ENCODE results near the gene GPR179.

GPR179 gene, protein sequence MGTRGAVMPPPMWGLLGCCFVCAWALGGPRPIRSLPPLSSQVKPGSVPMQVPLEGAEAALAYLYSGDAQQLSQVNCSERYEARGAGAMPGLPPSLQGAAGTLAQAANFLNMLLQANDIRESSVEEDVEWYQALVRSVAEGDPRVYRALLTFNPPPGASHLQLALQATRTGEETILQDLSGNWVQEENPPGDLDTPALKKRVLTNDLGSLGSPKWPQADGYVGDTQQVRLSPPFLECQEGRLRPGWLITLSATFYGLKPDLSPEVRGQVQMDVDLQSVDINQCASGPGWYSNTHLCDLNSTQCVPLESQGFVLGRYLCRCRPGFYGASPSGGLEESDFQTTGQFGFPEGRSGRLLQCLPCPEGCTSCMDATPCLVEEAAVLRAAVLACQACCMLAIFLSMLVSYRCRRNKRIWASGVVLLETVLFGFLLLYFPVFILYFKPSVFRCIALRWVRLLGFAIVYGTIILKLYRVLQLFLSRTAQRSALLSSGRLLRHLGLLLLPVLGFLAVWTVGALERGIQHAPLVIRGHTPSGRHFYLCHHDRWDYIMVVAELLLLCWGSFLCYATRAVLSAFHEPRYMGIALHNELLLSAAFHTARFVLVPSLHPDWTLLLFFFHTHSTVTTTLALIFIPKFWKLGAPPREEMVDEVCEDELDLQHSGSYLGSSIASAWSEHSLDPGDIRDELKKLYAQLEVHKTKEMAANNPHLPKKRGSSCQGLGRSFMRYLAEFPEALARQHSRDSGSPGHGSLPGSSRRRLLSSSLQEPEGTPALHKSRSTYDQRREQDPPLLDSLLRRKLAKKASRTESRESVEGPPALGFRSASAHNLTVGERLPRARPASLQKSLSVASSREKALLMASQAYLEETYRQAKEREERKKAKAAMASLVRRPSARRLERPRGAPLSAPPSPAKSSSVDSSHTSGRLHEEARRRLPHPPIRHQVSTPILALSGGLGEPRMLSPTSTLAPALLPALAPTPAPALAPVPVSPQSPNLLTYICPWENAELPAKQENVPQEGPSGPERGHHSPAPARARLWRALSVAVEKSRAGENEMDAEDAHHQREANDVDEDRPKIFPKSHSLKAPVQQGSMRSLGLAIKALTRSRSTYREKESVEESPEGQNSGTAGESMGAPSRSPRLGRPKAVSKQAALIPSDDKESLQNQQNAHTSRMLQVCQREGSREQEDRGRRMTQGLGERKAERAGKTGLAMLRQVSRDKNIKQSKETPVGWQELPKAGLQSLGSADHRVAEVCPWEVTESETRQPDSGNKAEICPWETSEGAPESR (N-terminal part only)

GRCh38 chr17:38343608-38344419, at the start of gene GPR179:
Gene GPR179 (minus strand): TSS chr17:38343956. CDS start chr17:38343789, 167 bp downstream.
- H3K4me3 ChIP-seq (ENCODE audit: low read length): no peak within 1 kb of the TSS
- no peaks in the 10 kb centered on the region for H3K4me1 ChIP-seq (ENCODE audit: control insufficient read depth, insufficient read depth, low read length)
- no peak within 1 kb of the TSS for H3K27ac ChIP-seq (ENCODE audit: low read depth, low read length)
- H3K36me3 ChIP-seq (ENCODE audit: control insufficient read depth, insufficient read depth, low read length): no peaks in the 10 kb centered on the region
- H3K27me3 ChIP-seq (ENCODE audit: control insufficient read depth, insufficient read depth, low read length): no peaks in the 10 kb centered on the region
- no peak within 1 kb of the TSS for H3K9ac ChIP-seq (ENCODE audit: low read length)

GRCh38 chr17:38379448-38379847, 35.7 kb upstream of the GPR179 start:
- Histone ChIP-seq H3K9ac (ENCODE audit: low read length) (no peak overlapping the region), H3K36me3 (ENCODE audit: control insufficient read depth, insufficient read depth, low read length) (peaks cover 13% of the 10 kb centered on the region), H3K4me1 (ENCODE audit: control insufficient read depth, insufficient read depth, low read length) (no peaks in the 10 kb centered on the region), H3K27ac (ENCODE audit: low read depth, low read length) (no peak overlapping the region), H3K27me3 (ENCODE audit: control insufficient read depth, insufficient read depth, low read length) (no peaks in the 10 kb centered on the region), H3K4me3 (ENCODE audit: low read length) (no peak overlapping the region)

DNA sequence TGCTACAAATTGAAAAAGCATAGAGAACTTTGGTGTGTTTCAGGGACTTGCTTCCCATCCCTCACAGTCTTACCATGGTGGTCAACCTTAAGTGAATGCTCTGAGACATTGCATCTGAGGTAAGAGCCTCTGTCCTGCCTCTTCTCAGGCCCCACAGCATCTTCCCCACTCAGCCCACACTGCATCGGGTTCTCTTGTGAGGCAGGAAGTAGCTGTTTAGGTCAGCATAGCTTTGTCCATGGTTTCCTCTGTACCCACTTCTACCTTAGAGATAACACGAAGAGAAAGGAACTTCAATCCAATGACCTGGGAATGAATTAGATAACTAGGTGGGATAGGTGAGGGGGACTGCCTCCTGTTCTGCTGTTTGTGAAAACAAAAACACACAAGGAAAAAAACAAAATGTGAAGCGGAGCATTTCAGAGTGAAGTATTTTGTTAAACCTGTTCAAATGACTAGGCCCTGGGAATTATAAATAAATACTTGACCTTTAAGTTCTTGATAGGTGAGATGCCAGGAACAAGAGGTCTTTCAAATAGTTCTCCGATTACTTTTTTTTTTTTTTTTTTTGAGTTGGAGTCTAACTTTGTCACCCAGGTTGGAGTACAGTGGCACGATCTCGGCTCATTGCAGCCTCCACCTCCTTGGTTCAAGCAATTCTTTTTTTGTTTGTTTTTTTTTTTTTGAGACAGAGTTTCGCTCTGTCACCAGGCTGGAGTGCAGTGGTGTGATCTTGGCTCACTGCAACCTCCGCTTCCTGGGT, 25.5 kb upstream of the GPR179 start:
- H3K9ac ChIP-seq (ENCODE audit: low read length): no peak overlapping the region
- H3K27me3 ChIP-seq (ENCODE audit: control insufficient read depth, insufficient read depth, low read length): no peaks in the 10 kb centered on the region
- H3K27ac ChIP-seq (ENCODE audit: low read depth, low read length): no peak overlapping the region
- H3K36me3 ChIP-seq (ENCODE audit: control insufficient read depth, insufficient read depth, low read length): peaks cover 9% of the 10 kb centered on the region
- no peak overlapping the region for H3K4me3 ChIP-seq (ENCODE audit: low read length)
- no peaks in the 10 kb centered on the region for H3K4me1 ChIP-seq (ENCODE audit: control insufficient read depth, insufficient read depth, low read length)

GRCh38 chr17:38364741-38365140, 21.0 kb upstream of the GPR179 start:
- H3K4me3 ChIP-seq (ENCODE audit: low read length): no peak overlapping the region
- H3K9ac ChIP-seq (ENCODE audit: low read length): no peak overlapping the region
- no peaks in the 10 kb centered on the region for H3K27me3 ChIP-seq (ENCODE audit: control insufficient read depth, insufficient read depth, low read length)
- H3K4me1 ChIP-seq (ENCODE audit: control insufficient read depth, insufficient read depth, low read length): no peaks in the 10 kb centered on the region
- H3K36me3 ChIP-seq (ENCODE audit: control insufficient read depth, insufficient read depth, low read length): peaks cover 9% of the 10 kb centered on the region
- H3K27ac ChIP-seq (ENCODE audit: low read depth, low read length): no peak overlapping the region

DNA sequence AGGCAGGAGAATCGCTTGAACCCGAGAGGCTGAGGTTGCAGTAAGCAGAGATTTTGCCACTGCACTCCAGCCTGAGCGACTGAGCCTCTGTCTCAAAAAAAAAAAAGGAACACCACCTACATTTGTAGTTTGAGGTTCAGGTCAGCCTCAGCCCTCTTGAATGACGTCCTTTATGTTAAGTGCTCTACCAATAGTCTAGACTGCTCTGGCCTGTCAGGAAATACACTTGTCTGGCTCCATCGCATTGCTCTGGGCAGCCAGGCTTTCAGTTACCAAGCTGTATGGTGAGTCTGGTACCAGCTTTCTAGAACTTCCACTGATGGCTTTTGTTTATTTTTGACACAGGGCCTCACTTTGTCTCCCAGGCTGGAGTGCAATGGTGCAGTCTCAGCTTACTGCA, 19.3 kb upstream of the GPR179 start:
- Histone ChIP-seq H3K4me1 (ENCODE audit: control insufficient read depth, insufficient read depth, low read length) (peaks cover 10% of the 10 kb centered on the region), H3K36me3 (ENCODE audit: control insufficient read depth, insufficient read depth, low read length) (peaks cover 6% of the 10 kb centered on the region), H3K27ac (ENCODE audit: low read depth, low read length) (no peak overlapping the region), H3K27me3 (ENCODE audit: control insufficient read depth, insufficient read depth, low read length) (no peaks in the 10 kb centered on the region), H3K9ac (ENCODE audit: low read length) (no peak overlapping the region), H3K4me3 (ENCODE audit: low read length) (no peak overlapping the region)

DNA sequence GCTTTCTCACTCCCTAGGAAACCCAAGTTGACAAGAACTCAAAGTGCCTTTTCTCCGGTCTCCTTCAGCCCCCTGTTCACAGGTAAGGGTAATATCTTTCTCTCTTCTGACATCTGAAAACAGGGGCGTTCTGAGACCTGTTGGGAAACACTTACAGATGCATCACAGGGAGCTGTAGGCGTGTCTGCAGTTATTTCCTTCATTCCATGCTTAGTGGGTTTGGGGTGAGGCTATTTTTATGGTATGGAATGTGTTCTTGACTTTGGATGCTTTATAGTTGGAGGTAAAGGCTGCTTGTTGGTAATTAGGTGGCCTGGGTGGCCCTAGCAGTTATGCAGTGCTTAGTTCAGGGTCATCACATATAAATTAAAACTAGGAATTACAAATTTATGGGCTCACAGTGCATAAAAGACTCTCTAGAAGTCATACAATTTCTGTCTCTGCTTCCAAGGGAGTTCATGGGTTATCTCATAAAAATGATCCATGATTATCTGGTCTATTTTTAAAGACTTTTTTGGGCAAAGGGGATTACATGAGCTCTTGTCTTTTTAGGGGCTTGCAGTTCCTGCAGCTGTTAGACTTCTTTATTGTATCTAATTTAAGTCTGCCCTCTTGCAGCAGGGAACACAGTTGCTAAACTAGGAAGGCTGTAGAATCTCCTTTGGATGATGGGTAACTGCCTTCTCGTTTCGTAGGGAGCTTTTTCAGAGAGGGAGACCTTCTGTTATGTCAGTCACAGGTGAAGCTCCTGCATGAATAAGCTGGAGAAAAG, 18.1 kb upstream of the GPR179 start:
- H3K27me3 ChIP-seq (ENCODE audit: control insufficient read depth, insufficient read depth, low read length): no peaks in the 10 kb centered on the region
- H3K4me3 ChIP-seq (ENCODE audit: low read length): no peak overlapping the region
- H3K27ac ChIP-seq (ENCODE audit: low read depth, low read length): no peak overlapping the region
- H3K36me3 ChIP-seq (ENCODE audit: control insufficient read depth, insufficient read depth, low read length): peaks cover 6% of the 10 kb centered on the region
- H3K4me1 ChIP-seq (ENCODE audit: control insufficient read depth, insufficient read depth, low read length): peaks cover 20% of the 10 kb centered on the region
- no peak overlapping the region for H3K9ac ChIP-seq (ENCODE audit: low read length)

DNA sequence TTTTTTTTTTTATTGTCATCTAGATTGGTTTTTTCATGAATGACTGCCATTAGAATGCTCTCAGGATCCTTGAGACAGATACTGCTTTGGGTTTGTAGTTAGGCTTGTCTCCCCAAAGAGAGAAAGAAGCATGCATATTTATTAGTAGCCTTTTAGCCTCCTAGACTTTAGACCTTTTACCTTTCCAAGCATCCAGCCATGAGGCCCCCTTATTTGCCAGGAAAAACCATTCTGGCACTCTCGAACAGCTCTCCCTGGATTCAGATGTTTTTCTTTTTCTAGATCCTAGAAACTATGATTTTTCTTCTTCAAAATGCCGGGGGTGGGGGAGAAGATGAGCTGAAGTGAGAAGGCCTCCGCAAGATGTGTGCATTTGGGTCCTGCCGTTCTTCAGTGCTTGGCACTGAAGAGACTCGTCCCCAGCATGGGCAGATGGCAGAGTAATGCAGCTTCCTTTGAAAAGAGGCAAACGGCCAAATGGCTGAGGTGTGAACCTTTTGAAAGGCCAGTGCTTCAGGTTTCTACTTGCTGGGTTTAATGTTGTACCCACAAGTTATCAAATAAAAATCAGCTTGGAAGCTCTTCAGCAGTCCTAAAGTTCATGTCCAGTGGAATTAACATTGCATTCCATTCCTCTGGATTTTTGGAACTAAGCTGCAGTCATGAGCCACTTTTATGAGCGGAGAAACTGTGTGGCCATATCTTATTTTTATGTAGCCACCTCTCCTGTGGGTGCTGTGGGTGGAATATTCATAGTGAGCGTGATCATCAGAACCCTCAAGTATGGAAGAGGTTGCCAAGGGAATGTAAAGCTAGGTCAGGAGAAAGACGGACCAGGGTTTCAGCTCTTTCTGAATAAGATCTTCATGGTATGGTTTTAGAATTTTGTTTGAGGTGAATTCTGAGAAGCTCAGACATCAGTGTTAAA, 15.1 kb upstream of the GPR179 start:
- Histone ChIP-seq H3K4me3 (ENCODE audit: low read length) (no peak overlapping the region), H3K27ac (ENCODE audit: low read depth, low read length) (peak overlapping the region; percentile 53), H3K36me3 (ENCODE audit: control insufficient read depth, insufficient read depth, low read length) (no peaks in the 10 kb centered on the region), H3K4me1 (ENCODE audit: control insufficient read depth, insufficient read depth, low read length) (peaks cover 29% of the 10 kb centered on the region), H3K9ac (ENCODE audit: low read length) (no peak overlapping the region), H3K27me3 (ENCODE audit: control insufficient read depth, insufficient read depth, low read length) (no peaks in the 10 kb centered on the region)

- Histone ChIP-seq H3K27ac (ENCODE audit: low read depth, low read length) (peak overlapping the region; percentile 80), H3K36me3 (ENCODE audit: control insufficient read depth, insufficient read depth, low read length) (no peaks in the 10 kb centered on the region), H3K27me3 (ENCODE audit: control insufficient read depth, insufficient read depth, low read length) (no peaks in the 10 kb centered on the region), H3K4me3 (ENCODE audit: low read length) (no peak overlapping the region), H3K4me1 (ENCODE audit: control insufficient read depth, insufficient read depth, low read length) (peaks cover 29% of the 10 kb centered on the region), H3K9ac (ENCODE audit: low read length) (no peak overlapping the region)
Measured at GRCh38 chr17:38357486-38358123, 13.8 kb upstream of the GPR179 start.

GRCh38 chr17:38355251-38355650, 11.5 kb upstream of the GPR179 start:
- peaks cover 31% of the 10 kb centered on the region for H3K4me1 ChIP-seq (ENCODE audit: control insufficient read depth, insufficient read depth, low read length)
- no peaks in the 10 kb centered on the region for H3K27me3 ChIP-seq (ENCODE audit: control insufficient read depth, insufficient read depth, low read length)
- H3K9ac ChIP-seq (ENCODE audit: low read length): no peak overlapping the region
- no peak overlapping the region for H3K27ac ChIP-seq (ENCODE audit: low read depth, low read length)
- no peak overlapping the region for H3K4me3 ChIP-seq (ENCODE audit: low read length)
- no peaks in the 10 kb centered on the region for H3K36me3 ChIP-seq (ENCODE audit: control insufficient read depth, insufficient read depth, low read length)

DNA sequence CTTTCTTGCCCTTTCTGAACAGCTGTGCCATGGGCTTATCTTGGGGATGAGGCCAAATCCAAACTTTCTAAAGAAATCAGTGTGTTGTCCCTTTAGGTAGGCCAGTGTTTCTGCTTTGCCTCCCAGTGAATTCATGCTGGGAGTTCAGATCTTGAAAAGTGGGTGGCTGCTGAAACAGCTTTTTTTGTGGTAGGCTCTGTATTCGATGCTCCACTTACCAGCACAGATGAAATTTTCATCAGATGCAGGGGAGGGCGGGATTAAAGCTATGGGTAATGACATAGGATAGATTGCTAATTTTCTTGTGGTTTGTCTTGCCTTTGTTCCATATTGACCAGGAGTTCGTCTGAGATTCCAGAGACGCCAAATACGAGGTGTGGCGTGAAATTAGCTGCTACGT, 10.7 kb upstream of the GPR179 start:
- Histone ChIP-seq H3K36me3 (ENCODE audit: control insufficient read depth, insufficient read depth, low read length) (no peaks in the 10 kb centered on the region), H3K4me3 (ENCODE audit: low read length) (no peak overlapping the region), H3K27me3 (ENCODE audit: control insufficient read depth, insufficient read depth, low read length) (no peaks in the 10 kb centered on the region), H3K4me1 (ENCODE audit: control insufficient read depth, insufficient read depth, low read length) (peaks cover 31% of the 10 kb centered on the region), H3K9ac (ENCODE audit: low read length) (no peak overlapping the region), H3K27ac (ENCODE audit: low read depth, low read length) (no peak overlapping the region)

Data from rectal smooth muscle tissue (tissue), 1 donor.